HepG2 (cell line): ENCODE measurements around the gene PPP4R4. TPM values are rescaled to one million over a fixed set of nuclear protein-coding genes. Genes with fewer than 3 reads are reported as not detected.

ENCODE experiments used
- ARID4A ChIP-seq: sonication (generic); formaldehyde crosslinking; IDR thresholded peaks from 2 replicates; pipeline ENCODE4 v1.5.0; 2020; ENCODE audit warnings: mild to moderate bottlenecking, missing genetic modification reagents, borderline replicate concordance
- BORCS8-MEF2B ChIP-seq: sonication (generic); formaldehyde crosslinking; IDR thresholded peaks from 2 replicates; pipeline ENCODE4 v1.8.0; 2022; ENCODE audit warnings: mild to moderate bottlenecking, missing genetic modification reagents
- CHD2 ChIP-seq: IDR thresholded peaks from 2 replicates; pipeline ENCODE4 v1.6.1; 2011; ENCODE audit warnings: low read depth, low read length, improper control_type of control experiment
- EEA1 ChIP-seq: sonication (generic); formaldehyde crosslinking; IDR thresholded peaks from 2 replicates; pipeline ENCODE4 v1.5.1; 2020; ENCODE audit warnings: mild to moderate bottlenecking, missing genetic modification reagents, borderline replicate concordance
- GATAD1 ChIP-seq: IDR thresholded peaks from 2 replicates; pipeline ENCODE4 v1.6.1; 2016; ENCODE audit warnings: missing genetic modification reagents, missing compliant biosample characterization
- GPN1 ChIP-seq: sonication (generic); formaldehyde crosslinking; IDR thresholded peaks from 2 replicates; pipeline ENCODE4 v1.5.1; 2020; ENCODE audit warnings: missing genetic modification reagents, borderline replicate concordance
- HNF4A ChIP-seq: sonication (generic); formaldehyde crosslinking; IDR thresholded peaks from 2 replicates; pipeline ENCODE4 v1.4.0; 2020; ENCODE audit warnings: missing genetic modification reagents
- KAT8 ChIP-seq: IDR thresholded peaks from 2 replicates; pipeline ENCODE4 v1.6.1; 2016; ENCODE audit warnings: missing genetic modification reagents, missing compliant biosample characterization
- MAX ChIP-seq: IDR thresholded peaks from 2 replicates; pipeline ENCODE4 v1.6.1; 2012; ENCODE audit warnings: inconsistent platforms
- MTERF4 ChIP-seq: sonication (generic); formaldehyde crosslinking; IDR thresholded peaks from 2 replicates; pipeline ENCODE4 v1.8.0; 2023; ENCODE audit warnings: mild to moderate bottlenecking, missing genetic modification reagents
- NFE2 ChIP-seq: sonication (generic); formaldehyde crosslinking; IDR thresholded peaks from 2 replicates; pipeline ENCODE4 v1.4.0; 2020; ENCODE audit warnings: missing genetic modification reagents
- RFX3 ChIP-seq: IDR thresholded peaks from 2 replicates; pipeline ENCODE4 v1.6.1; 2016; ENCODE audit warnings: missing biosample characterization, missing genetic modification reagents
- SKI ChIP-seq: fragments of 450-650 bp; IDR thresholded peaks from one replicate; pipeline ENCODE4 v1.6.1; 2018; ENCODE audit warnings: mild to moderate bottlenecking; ENCODE audit not compliant: partially characterized antibody
- SNAPC2 ChIP-seq: sonication (generic); formaldehyde crosslinking; IDR thresholded peaks from 2 replicates; pipeline ENCODE4 v1.8.1; 2022; ENCODE audit warnings: mild to moderate bottlenecking, missing genetic modification reagents
- STAG1 ChIP-seq: sonication (generic); formaldehyde crosslinking; IDR thresholded peaks from 2 replicates; pipeline ENCODE4 v1.4.0; 2020; ENCODE audit warnings: missing genetic modification reagents
- TBP ChIP-seq: sonication (generic); formaldehyde crosslinking; IDR thresholded peaks from 2 replicates; pipeline ENCODE4 v1.5.0; 2020; ENCODE audit warnings: missing genetic modification reagents
- ZNF33A ChIP-seq: sonication (generic); formaldehyde crosslinking; IDR thresholded peaks from 2 replicates; pipeline ENCODE4 v1.5.1; 2020; ENCODE audit warnings: missing genetic modification reagents, mild to moderate bottlenecking, moderate library complexity, borderline replicate concordance
- ZNF556 ChIP-seq: sonication (generic); formaldehyde crosslinking; IDR thresholded peaks from 2 replicates; pipeline ENCODE4 v1.4.0; 2020; ENCODE audit warnings: mild to moderate bottlenecking, missing genetic modification reagents, borderline replicate concordance
- ZNF598 ChIP-seq: sonication (generic); formaldehyde crosslinking; IDR thresholded peaks from 2 replicates; pipeline ENCODE4 v1.5.1; 2020; ENCODE audit warnings: mild to moderate bottlenecking, missing genetic modification reagents, borderline replicate concordance
- ZNF687 ChIP-seq: sonication (generic); formaldehyde crosslinking; IDR thresholded peaks from 2 replicates; pipeline ENCODE4 v1.5.1; 2020; ENCODE audit warnings: mild to moderate bottlenecking, missing genetic modification reagents, moderate library complexity
- polyA plus RNA-seq, 8 experiments: library from polyadenylated mRNA; depleted of rRNA in 3 of 8; stranded (reverse) in 7 of 8; unstranded in 1 of 8; fragments of >200 nt; fragmentation: Illumina TruSeq in 4 of 8; extraction: Trizol in 4 of 8; gene quantifications; 2 replicates each; pipeline versions ENCODE4 v1.2.1 to v1.2.3, GENCODE V29; 2011 to 2016; ENCODE audit warnings: low read depth in 4 of 8, missing spikeins in 1 of 8, mixed read lengths in 1 of 8; ENCODE audit not compliant: insufficient read depth in 1 of 8
- total RNA-seq, 5 experiments: library from RNA; depleted of rRNA; stranded (reverse); fragments of >200 nt; fragmentation: Illumina TruSeq; extraction: Trizol; gene quantifications; 2 replicates each; pipeline ENCODE4 v1.2.3, GENCODE V29; 2016; ENCODE audit warnings: low read depth in 1 of 5

The PPP4R4 gene
- total and polyA plus RNA-seq, 2 of the 13 experiments (the other 11 are each of a cell fraction or from before 2014, with no cell fraction given), result 9.5 to 19.8 TPM

GRCh38 chr14:94173471-94173884 lies 644 bp upstream of the PPP4R4 start (continued):
- TF ChIP-seq SNAPC2 (CRISPR knock-in tag) (no peak), HNF4A (CRISPR knock-in tag) (no peak), ZNF598 (CRISPR knock-in tag) (no peak), BORCS8-MEF2B (CRISPR knock-in tag) (no peak), GPN1 (CRISPR knock-in tag) (no peak), ZNF687 (peak; percentile 64), MAX (0 out of 2 replicates have a peak, but pooled peaks have one; percentile 5), STAG1 (no peak), CHD2 (no peak), RFX3 (no peak), TBP (CRISPR knock-in tag) (no peak), KAT8 (CRISPR knock-in tag) (no peak), ZNF33A (CRISPR knock-in tag) (no peak), GATAD1 (CRISPR knock-in tag) (no peak), ARID4A (CRISPR knock-in tag) (peak; percentile 7; the same call in 1 of the 2 replicates), SKI (no peak), EEA1 (CRISPR knock-in tag) (no peak), ZNF556 (CRISPR knock-in tag) (no peak), MTERF4 (CRISPR knock-in tag) (0 out of 2 replicates have a peak, but pooled peaks have one; percentile 2), NFE2 (CRISPR knock-in tag) (no peak)
